Mammary epithelial cell (primary cell): ENCODE data around the gene SPCS2.

ENCODE experiments used
- CTCF ChIP-seq, 2 donors: IDR thresholded peaks in 1 of 2; conservative IDR thresholded peaks in 1 of 2; 2 replicates each; pipeline ENCODE4 v1.5.1; 2011 to 2012; ENCODE audit warnings: inconsistent platforms in 2 of 2, low read length in 2 of 2, mild to moderate bottlenecking in 2 of 2, control low read depth in 1 of 2, low read depth in 1 of 2; ENCODE audit not compliant: insufficient read depth in 1 of 2; ENCODE audit errors: extremely low read depth in 1 of 2
- EZH2 ChIP-seq: IDR thresholded peaks from 2 replicates; pipeline ENCODE4 v1.6.1; 2012; ENCODE audit warnings: low read length, inconsistent platforms, borderline replicate concordance

GRCh38 chr11:74937696-74938475 is 11.2 kb upstream of the SPCS2 start:
- TF ChIP-seq CTCF (conservative IDR thresholded peaks at IDR 0.05 in 1 of 2, IDR thresholded peaks at IDR 0.05 in 1 of 2; ENCODE audit: extremely low read depth in 1 of 2, insufficient read depth in 1 of 2, low read depth in 1 of 2, low read length in 2 of 2) (no peak), EZH2 (no peak)
